Activated naive CD8-positive, alpha-beta T cell treated with anti-CD3 and anti-CD28 coated beads for 36 hours (primary cell): ENCODE results near the gene MEF2C. TPM values are rescaled to one million over a fixed set of nuclear protein-coding genes. Genes with fewer than 3 reads are reported as not detected.
A peak's percentile ranks its signal among the peaks of the same experiment; 100 is the strongest.

Experiments used
- DNase-seq: peaks from one replicate; pipeline ENCODE4 v3.0.0; 2021
- H3K27ac Mint-ChIP-seq: one replicate; pipeline ENCODE4 v1.8.0; 2022; ENCODE audit warnings: mild to moderate bottlenecking, moderate library complexity, mixed read lengths
- H3K27me3 Mint-ChIP-seq: one replicate; pipeline ENCODE4 v1.8.0; 2022; ENCODE audit warnings: mild to moderate bottlenecking, mixed read lengths
- H3K36me3 Mint-ChIP-seq: one replicate; pipeline ENCODE4 v1.8.0; 2021; ENCODE audit warnings: mild to moderate bottlenecking, mixed read lengths
- H3K4me1 Mint-ChIP-seq: one replicate; pipeline ENCODE4 v1.8.0; 2021; ENCODE audit warnings: mixed read lengths
- H3K4me3 Mint-ChIP-seq: one replicate; pipeline ENCODE4 v1.8.0; 2022; ENCODE audit warnings: mild to moderate bottlenecking, moderate library complexity, mixed read lengths
- H3K9me3 Mint-ChIP-seq: one replicate; pipeline ENCODE4 v1.8.0; 2022; ENCODE audit warnings: mixed read lengths
- total RNA-seq, 2 experiments: library from RNA; stranded (reverse); gene quantifications; one replicate each; pipeline ENCODE4 v1.2.3, GENCODE V29; 2021

Gene MEF2C
- total RNA-seq, 2 experiments from 2014 or later, result 1.5 to 2.1 TPM

DNA sequence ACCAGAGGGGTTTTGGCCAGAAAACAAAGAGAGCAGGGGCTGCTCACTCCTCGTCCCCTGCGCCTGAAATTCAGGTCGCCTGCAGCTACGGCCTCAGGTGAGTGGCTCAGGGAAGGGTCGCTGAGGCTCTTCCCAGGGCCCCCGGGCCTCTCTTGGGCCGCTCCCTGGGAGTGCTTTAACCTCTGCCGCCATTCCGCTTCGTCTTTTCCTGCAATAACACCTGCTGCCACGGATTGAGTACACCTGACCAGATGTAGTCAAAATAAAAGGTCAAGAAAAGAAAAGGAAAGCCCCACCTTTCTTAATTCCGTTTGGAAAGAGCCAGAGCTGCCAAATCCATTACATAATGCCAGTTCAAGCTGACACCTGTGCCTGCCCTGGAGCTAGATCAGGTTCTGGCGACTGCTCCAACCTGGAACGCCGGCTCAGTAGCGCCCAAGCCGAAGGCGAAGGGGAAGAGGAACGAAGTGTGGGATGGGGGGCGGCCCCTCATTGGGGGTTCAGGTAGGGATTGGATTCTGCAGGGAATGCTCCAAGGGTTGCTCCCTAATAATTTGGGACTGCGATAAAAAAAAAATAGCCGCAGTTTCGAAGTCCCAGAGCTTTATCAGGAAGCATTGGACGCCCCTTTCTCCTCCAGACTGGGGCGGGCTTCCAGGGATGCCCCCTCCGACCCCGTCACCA is 193.9 kb downstream of the MEF2C start:
- DNase-seq, result no peak
- Mint-ChIP-seq H3K4me3 (no peak overlapping the region), H3K36me3 (peaks cover 3% of the 10 kb centered on the region), H3K27me3 (peaks cover 100% of the 10 kb centered on the region), H3K9me3 (peaks cover 9% of the 10 kb centered on the region), H3K4me1 (peaks cover 28% of the 10 kb centered on the region), H3K27ac (no peak overlapping the region)

DNA sequence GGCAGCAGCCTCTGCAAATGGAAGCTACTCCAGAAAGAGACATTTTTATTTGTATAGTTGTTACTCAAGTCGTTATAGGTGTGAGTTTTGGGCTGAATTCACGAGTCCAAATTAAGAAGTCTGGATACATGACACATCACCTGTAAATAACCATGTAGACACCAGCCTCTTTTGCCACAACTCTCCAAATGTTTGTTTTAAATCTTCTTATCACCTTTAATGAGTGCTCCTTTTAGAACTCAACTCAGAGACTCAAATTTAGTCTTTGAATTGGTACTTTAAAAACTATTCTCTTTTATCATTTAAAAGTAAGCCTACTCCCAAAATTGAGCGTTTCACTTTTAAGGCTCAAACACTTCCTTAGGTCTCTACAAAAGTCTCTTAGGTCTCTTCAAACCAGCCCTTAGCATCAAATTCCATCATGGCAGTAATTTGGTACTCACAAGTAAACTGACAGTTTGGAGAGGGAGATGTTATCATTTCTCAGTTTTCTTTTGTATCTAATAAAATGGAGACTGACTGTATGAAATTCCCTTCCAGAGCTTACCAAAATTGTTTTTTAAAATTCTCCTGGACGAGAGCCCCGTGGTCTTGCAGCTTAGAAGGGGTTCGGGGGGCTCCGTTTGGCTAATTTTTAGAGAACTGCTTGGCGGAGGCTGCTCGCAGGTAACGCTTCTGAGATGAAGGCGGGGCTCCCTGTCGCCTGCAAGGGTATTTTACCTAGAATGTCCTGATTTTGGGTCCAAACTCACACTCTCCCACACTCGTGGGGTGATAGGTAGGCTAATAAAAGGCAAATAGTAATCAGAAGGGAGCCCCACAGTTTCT is 194.6 kb downstream of the MEF2C start:
- Mint-ChIP-seq H3K36me3 (peaks cover 3% of the 10 kb centered on the region), H3K27ac (no peak overlapping the region), H3K4me1 (peaks cover 31% of the 10 kb centered on the region), H3K9me3 (peaks cover 9% of the 10 kb centered on the region), H3K4me3 (no peak overlapping the region), H3K27me3 (peaks cover 100% of the 10 kb centered on the region)
- DNase-seq, result no peak

DNA sequence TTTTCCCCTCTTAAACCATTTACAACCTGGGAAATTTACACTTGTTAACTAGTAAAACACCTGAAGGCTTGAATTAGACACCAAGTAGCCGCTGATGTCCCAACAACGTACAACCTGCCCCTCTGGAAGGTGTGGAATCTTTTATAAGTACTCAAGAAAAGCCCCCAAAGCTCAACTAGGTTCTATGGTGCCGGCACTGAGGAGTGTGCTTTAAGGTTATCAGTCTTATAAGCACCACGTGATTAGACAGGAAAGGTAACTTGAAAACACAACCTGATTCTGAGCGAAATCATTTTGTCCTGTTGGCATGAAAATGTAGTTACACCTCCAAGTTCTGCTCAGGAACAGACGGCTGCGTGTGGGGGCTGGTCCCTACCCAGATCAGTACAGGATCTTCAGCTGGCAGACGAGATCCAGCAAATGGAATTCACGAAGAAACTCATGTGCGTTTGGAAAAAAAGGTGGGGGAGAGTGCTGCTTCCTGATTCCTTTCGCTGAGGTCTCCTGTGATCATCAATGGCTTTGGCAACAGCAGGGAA is 195.5 kb downstream of the MEF2C start:
- DNase-seq, result no peak
- Mint-ChIP-seq H3K4me3 (no peak overlapping the region), H3K36me3 (peaks cover 3% of the 10 kb centered on the region), H3K4me1 (peaks cover 24% of the 10 kb centered on the region), H3K27ac (no peak overlapping the region), H3K9me3 (peaks cover 9% of the 10 kb centered on the region), H3K27me3 (peaks cover 100% of the 10 kb centered on the region)

DNA sequence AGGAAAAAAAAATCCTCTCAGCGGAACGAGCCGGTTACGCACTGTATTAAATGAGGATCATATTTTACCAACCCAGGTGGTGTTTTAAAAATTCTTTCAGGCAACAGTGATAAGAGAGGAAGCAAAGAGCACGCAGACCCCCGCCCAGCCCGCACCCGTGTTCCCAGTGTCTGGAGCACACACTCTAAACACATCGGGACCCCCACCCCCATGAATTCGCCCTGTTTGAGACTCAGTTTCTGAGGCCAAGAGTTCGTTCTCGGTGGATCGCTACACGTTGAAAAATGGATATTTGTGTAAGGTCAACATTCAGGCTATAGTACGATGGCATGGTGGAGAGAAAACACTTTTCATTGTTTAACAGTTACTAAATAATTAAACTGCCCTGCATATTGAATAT is 196.3 kb downstream of the MEF2C start:
- no peak overlapping the region for H3K27ac Mint-ChIP-seq
- peaks cover 17% of the 10 kb centered on the region for H3K4me1 Mint-ChIP-seq
- peaks cover 9% of the 10 kb centered on the region for H3K9me3 Mint-ChIP-seq
- DNase-seq, result no peak
- H3K27me3 Mint-ChIP-seq, result peaks cover 97% of the 10 kb centered on the region
- H3K4me3 Mint-ChIP-seq, result no peak overlapping the region
- H3K36me3 Mint-ChIP-seq, result peaks cover 3% of the 10 kb centered on the region

DNA sequence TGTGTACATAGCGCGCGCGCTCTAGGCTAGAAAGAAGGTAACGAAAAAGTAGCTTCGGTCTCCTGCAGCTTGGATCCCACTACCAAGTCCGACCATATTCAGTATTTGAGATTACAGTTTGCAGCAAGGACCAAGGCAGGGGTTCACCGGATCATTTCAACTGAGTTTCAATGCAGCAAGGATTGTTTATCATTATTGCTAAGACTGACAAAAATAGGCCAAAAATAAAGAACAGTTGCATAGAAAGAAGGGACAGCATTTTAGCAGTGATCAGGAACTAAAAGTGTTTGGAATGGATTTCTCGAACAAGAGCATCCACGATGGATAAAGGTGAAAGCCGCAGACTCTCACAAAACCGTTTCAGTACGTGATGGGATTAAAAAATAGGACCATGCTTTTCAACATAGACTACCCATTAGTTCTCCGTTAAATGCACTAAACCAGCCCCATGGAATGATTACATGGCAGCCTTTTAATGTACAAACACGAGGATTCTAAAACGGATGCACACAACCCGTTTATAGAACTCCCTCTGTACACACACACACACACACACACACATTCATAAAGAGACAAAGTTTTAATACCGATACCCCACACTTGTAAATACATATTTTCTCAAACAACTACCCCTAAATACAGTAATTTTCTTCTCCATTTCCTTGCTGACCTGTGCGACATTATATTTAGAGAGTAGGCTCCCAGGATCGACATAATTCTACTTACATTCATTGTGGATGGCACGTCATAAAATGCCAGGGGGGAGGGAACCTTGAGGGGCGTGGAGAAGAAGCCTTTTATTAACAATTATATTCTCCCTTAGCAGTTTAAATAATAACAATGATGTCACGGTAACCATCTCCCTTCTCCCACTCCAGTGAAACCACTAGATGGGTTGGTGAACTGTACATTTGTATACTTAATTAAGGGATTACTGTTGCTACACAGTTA is 197.1 kb downstream of the MEF2C start:
- no peak for DNase-seq
- no peak overlapping the region for H3K27ac Mint-ChIP-seq
- peaks cover 9% of the 10 kb centered on the region for H3K9me3 Mint-ChIP-seq
- H3K4me1 Mint-ChIP-seq, result peaks cover 11% of the 10 kb centered on the region
- H3K36me3 Mint-ChIP-seq, result peaks cover 3% of the 10 kb centered on the region
- H3K27me3 Mint-ChIP-seq, result peaks cover 96% of the 10 kb centered on the region
- no peak overlapping the region for H3K4me3 Mint-ChIP-seq

DNA sequence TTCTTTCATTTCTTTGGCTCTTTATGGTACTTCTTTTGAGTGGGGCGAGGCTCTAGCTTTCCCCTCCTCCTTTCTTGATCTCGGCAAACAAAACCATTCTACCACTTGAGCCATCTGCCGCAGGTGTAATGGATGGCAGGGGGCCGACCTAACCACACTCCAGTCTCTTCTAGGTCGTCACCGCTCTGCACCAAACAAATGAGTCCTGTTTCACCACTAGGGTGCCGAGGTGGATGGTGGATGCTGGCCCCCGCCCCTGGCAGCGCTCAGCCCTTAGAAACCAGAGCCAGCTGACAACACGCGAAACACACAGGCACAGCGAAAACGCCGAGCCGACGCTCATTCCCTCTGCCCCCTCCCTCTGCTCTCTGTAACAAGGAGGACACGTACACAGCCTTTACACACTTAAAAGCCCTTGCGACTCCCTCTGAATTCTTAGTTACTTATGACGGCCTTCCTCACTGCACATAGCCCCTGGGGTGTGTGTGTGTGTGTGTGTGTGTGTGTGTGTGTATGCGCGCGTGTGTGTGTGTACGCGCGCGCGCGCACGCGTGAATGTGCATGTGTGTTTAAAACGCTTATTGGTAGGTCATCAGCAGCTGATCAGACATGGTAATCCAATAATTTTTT is 199.4 kb downstream of the MEF2C start:
- H3K27me3 Mint-ChIP-seq, result peaks cover 95% of the 10 kb centered on the region
- peaks cover 7% of the 10 kb centered on the region for H3K4me1 Mint-ChIP-seq
- H3K9me3 Mint-ChIP-seq, result peaks cover 9% of the 10 kb centered on the region
- H3K4me3 Mint-ChIP-seq, result no peak overlapping the region
- H3K36me3 Mint-ChIP-seq, result peaks cover 4% of the 10 kb centered on the region
- DNase-seq, result no peak
- H3K27ac Mint-ChIP-seq, result no peak overlapping the region

DNA sequence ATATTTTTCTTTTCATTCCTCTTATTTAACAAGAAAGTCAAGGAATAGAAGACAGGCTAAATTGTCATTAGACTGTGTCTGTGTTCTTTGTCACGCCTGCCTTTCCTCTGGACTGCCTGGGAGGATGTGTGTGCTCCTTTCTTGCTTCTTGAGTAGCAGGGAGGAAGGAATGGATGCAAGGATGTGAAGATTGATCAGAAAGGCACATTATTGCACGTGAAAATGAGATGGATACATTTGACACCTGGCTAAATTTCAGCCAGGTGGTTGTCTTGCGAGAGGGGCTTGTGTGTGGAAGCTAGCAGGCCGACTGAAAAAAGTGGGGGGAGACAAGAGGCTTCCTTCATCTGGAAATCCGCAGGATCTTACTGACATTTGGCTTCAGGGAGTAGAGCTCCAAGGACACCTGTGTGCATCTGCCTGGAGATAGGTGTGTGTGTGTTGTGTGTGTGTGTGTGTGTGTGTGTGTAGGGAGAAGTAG is 200.1 kb downstream of the MEF2C start:
- no peak for DNase-seq
- Mint-ChIP-seq H3K9me3 (peaks cover 9% of the 10 kb centered on the region), H3K27me3 (peaks cover 95% of the 10 kb centered on the region), H3K36me3 (peaks cover 4% of the 10 kb centered on the region), H3K27ac (no peak overlapping the region), H3K4me1 (peaks cover 7% of the 10 kb centered on the region), H3K4me3 (no peak overlapping the region)

DNA sequence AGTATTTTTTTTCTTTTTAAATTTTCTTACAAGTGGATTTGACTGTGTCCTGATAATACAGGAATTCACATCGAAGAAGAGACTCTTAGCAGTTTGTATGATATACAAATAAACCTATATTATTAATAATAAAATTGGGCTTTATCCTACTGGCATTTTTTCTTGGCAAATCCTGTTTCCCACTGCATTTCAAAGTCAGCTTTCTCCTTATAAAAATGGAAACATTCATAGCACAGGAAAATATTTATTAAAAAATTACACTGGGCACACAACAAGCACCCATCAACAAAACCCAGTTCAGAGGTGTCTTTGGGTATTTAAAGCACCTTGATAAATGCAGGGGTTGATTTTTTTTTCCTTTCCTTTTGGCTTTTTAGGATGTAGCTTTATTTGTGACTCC is 200.9 kb downstream of the MEF2C start:
- Mint-ChIP-seq H3K27ac (no peak overlapping the region), H3K9me3 (peaks cover 9% of the 10 kb centered on the region), H3K4me3 (no peak overlapping the region), H3K27me3 (peaks cover 95% of the 10 kb centered on the region), H3K4me1 (peaks cover 7% of the 10 kb centered on the region), H3K36me3 (peaks cover 4% of the 10 kb centered on the region)
- DNase-seq, result no peak

DNA sequence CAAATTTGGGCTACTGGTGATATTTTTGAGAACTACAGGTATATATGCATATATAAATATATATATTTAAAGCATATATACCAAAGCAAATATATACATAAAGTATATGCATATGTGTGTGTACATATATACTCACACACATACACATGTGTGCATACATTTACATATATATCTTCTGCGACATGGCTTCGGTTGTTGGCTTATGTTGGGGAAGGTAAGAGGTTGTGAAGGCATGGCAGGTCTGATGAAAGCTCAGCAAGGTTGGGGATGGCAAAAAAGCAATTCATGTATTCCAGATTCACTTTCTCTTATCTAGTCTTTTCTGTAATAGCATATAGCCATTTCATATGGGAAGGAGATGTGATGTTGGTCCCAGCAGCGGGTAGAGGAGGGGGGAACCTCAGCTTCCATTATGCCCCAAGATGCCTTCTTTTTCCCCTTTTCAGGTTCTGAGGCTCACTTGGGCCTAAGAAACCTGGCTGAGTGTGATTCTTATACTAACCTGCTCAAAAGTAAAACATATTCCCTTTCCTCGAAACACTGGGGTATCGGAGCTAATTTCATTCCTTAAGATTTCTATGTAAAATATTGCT is 201.7 kb downstream of the MEF2C start:
- Mint-ChIP-seq H3K4me3 (no peak overlapping the region), H3K36me3 (peaks cover 4% of the 10 kb centered on the region)

DNA sequence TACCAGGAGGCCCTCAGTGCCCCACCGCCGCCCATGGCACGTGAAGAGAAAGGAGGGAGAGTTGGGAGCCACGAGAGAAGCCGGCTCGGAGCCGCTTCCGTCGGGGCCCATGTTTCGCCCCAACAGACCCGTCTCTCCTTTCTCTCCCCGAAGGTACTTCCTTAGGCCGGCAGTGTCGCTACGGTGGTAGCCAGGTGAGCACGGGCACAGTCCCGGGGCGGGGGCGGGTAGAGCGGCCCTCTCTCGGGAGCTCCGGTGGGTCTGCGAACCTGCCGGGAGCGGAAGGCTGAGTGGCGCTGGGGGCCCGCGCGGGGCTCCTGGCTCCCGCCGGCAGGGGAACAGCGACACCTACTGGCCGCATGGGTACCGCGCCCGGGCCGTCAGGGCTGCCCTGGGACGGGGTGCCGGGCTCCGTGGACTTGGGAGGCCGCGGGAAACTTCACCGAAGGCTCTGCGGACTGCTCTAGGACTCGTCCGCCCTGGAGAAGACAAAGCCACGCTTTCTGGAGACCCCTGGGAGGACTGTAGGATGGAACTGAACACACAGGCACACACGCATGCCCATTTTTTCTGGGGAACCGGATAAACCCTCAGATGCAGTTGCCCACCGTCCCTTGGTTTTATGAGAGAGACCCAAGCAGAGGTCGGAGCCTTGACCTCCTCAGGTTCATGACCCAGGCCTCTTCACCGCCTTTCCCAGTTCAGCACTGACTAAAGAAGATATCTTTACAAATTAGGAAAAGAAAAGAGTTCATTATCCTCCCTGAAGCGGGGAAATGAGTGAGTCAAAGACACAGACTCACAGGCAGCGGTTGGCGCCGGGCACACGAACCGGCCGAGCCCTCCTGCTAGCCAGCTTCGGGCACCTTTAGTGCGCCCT is 202.5 kb downstream of the MEF2C start:
- Mint-ChIP-seq H3K4me1 (peaks cover 12% of the 10 kb centered on the region), H3K27ac (no peak overlapping the region), H3K27me3 (peaks cover 93% of the 10 kb centered on the region), H3K4me3 (peak overlapping the region; percentile 37), H3K36me3 (peaks cover 2% of the 10 kb centered on the region), H3K9me3 (peaks cover 4% of the 10 kb centered on the region)
- DNase-seq, result peak; percentile 83

More for the DNA sequence above, 201.7 kb downstream of the MEF2C start:
- peaks cover 10% of the 10 kb centered on the region for H3K4me1 Mint-ChIP-seq
- H3K27me3 Mint-ChIP-seq, result peaks cover 93% of the 10 kb centered on the region
- no peak overlapping the region for H3K27ac Mint-ChIP-seq
- H3K9me3 Mint-ChIP-seq, result peaks cover 10% of the 10 kb centered on the region
- DNase-seq, result no peak

DNA sequence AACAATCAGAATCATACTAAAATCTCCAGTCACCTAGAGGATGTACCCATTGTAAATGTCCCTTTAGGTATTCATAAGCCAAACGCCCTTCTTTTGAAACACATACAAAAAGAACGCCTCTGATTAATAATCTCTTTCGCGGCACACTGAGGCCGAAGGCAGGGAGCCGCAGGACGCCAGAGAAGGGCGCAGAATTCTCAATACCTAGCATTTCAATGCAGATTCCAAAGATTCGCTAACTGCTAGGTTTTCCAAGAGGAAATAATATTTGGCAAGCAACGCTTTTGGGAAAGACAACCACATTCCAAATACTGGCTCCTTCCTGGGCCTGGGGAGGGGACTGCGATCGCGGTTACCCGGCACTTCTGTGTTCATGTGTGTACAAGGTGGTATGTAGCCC is 203.3 kb downstream of the MEF2C start:
- Mint-ChIP-seq H3K27ac (no peak overlapping the region), H3K4me1 (peaks cover 18% of the 10 kb centered on the region), H3K9me3 (peaks cover 4% of the 10 kb centered on the region), H3K27me3 (peaks cover 93% of the 10 kb centered on the region), H3K36me3 (peaks cover 6% of the 10 kb centered on the region), H3K4me3 (no peak overlapping the region)
- no peak for DNase-seq

DNA sequence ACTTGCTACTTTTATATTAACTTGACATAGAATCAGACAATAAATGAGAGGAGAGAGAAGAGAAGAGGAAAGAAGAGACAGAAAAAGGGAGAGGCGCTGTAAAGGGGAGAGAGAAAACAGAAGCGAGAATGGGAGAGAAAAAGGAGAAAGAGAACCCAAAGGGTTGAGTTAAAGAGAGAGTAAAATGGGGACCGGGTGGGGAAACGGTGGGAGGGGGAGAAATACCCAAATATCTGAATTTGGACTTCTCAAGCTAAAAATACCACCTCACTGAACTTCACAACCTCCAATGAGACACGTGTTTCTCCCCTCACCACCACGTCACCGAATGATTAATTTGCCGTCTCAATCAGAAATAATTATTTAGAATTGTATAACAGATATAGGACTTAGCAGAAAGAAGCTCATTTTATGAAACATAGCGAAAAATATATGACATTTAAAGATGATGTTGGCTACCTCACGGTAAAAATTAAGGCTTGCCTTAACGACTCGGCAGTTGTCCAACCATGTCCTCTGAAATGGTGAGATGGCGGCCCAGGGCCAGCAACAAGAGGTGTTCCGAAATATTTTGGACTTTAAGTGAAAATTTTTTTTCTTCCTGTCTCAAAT is 204.1 kb downstream of the MEF2C start:
- no peak for DNase-seq
- Mint-ChIP-seq H3K27ac (no peak overlapping the region), H3K4me1 (peaks cover 20% of the 10 kb centered on the region), H3K27me3 (peaks cover 93% of the 10 kb centered on the region), H3K9me3 (peaks cover 5% of the 10 kb centered on the region), H3K36me3 (peaks cover 7% of the 10 kb centered on the region), H3K4me3 (no peak overlapping the region)
